SU-DHL-6 (cell line): ENCODE results near the gene YARS1.

Experiments used
- EZH2phosphoT487 ChIP-seq: fragments of 200-600 bp; sonication (generic), shearing (Covaris generic); conservative IDR thresholded peaks from 2 replicates; pipeline ENCODE4 v1.6.1; 2018; ENCODE audit warnings: mild to moderate bottlenecking, antibody characterized with exemption, low read length, moderate library complexity, mixed read lengths
- TF ChIP-seq, protein P1 (sequence below): fragments of 200-600 bp; sonication (generic); IDR thresholded peaks from one replicate; pipeline ENCODE4 v1.5.1; 2017; ENCODE audit warnings: antibody characterized with exemption, mild to moderate bottlenecking, low read length, moderate library complexity; ENCODE audit not compliant: insufficient read depth, poor library complexity, severe bottlenecking

DNA sequence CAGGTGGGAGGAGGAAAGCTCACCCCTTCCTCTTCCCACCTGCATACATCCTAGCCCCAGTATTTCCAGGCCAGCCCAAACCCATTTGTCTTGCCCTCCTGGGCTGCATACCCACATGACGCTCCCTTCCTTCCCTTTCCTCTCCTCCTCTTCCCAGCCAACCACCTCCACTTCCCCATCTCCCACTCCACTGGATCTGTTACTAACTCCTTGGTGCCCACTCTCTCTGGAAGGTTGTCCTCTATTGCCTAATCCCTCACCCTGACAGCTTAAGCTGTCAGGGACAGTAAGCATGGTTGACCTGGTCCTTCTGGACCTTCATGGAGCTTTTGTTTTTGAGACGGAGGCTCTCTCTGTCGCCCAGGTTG is 91.6 kb downstream of the YARS1 start:
- TF ChIP-seq, protein P1, sequence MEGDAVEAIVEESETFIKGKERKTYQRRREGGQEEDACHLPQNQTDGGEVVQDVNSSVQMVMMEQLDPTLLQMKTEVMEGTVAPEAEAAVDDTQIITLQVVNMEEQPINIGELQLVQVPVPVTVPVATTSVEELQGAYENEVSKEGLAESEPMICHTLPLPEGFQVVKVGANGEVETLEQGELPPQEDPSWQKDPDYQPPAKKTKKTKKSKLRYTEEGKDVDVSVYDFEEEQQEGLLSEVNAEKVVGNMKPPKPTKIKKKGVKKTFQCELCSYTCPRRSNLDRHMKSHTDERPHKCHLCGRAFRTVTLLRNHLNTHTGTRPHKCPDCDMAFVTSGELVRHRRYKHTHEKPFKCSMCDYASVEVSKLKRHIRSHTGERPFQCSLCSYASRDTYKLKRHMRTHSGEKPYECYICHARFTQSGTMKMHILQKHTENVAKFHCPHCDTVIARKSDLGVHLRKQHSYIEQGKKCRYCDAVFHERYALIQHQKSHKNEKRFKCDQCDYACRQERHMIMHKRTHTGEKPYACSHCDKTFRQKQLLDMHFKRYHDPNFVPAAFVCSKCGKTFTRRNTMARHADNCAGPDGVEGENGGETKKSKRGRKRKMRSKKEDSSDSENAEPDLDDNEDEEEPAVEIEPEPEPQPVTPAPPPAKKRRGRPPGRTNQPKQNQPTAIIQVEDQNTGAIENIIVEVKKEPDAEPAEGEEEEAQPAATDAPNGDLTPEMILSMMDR, result no peak
- no peak for TF ChIP-seq EZH2phosphoT487
